H9 (cell line): ENCODE measurements around the gene ADGRB3. TPM values are rescaled to one million over a fixed set of nuclear protein-coding genes. Genes with fewer than 3 reads are reported as not detected.

Source experiments
- DNase-seq: peaks from one replicate; pipeline ENCODE4 v3.0.0-alpha.2; 2017
- H2AFZ ChIP-seq: one replicate; pipeline ENCODE4 v1.6.1; 2013; ENCODE audit warnings: mild to moderate bottlenecking, low read length, control low read depth, moderate library complexity
- H2AK5ac ChIP-seq: 2 replicates; pipeline ENCODE4 v1.6.1; 2013; ENCODE audit warnings: low read length, control low read depth, mixed read lengths; ENCODE audit not compliant: insufficient read length
- H2BK120ac ChIP-seq: one replicate; pipeline ENCODE4 v1.6.1; 2013; ENCODE audit warnings: low read depth, mild to moderate bottlenecking, low read length, control low read depth, inconsistent platforms; ENCODE audit not compliant: poor library complexity, severe bottlenecking
- H2BK12ac ChIP-seq: 2 replicates; pipeline ENCODE4 v1.6.1; 2013; ENCODE audit warnings: low read length, control low read depth, mixed read lengths, low read depth; ENCODE audit not compliant: insufficient read length
- H2BK15ac ChIP-seq: 2 replicates; pipeline ENCODE4 v1.6.1; 2013; ENCODE audit warnings: low read depth, low read length, control low read depth
- H2BK20ac ChIP-seq: one replicate; pipeline ENCODE4 v1.6.1; 2013; ENCODE audit warnings: low read depth, mild to moderate bottlenecking, low read length, control low read depth, inconsistent platforms; ENCODE audit not compliant: poor library complexity, severe bottlenecking
- H2BK5ac ChIP-seq: 2 replicates; pipeline ENCODE4 v1.6.1; 2013; ENCODE audit warnings: low read length, control low read depth, mixed read lengths; ENCODE audit not compliant: insufficient read length
- H3K14ac ChIP-seq: 2 replicates; pipeline ENCODE4 v1.6.1; 2013; ENCODE audit warnings: low read length, control low read depth; ENCODE audit not compliant: insufficient read depth
- H3K18ac ChIP-seq: 2 replicates; pipeline ENCODE4 v1.6.1; 2013; ENCODE audit warnings: low read depth, mild to moderate bottlenecking, mixed read lengths, low read length, control low read depth; ENCODE audit not compliant: insufficient read length
- H3K23ac ChIP-seq: 2 replicates; pipeline ENCODE4 v1.6.1; 2013; ENCODE audit warnings: low read length, control low read depth, mixed read lengths, low read depth; ENCODE audit not compliant: insufficient read length
- H3K23me2 ChIP-seq: 2 replicates; pipeline ENCODE4 v1.6.1; 2013; ENCODE audit warnings: low read depth, mild to moderate bottlenecking, mixed read lengths, low read length, control low read depth; ENCODE audit not compliant: insufficient read length, poor library complexity, severe bottlenecking
- H3K27ac ChIP-seq: 2 replicates; pipeline ENCODE4 v1.5.1; 2013; ENCODE audit warnings: low read length, control low read depth, mixed read lengths, low read depth; ENCODE audit not compliant: insufficient read length
- H3K27me3 ChIP-seq: 2 replicates; pipeline ENCODE4 v1.6.1; 2013; ENCODE audit warnings: low read length, control low read depth, inconsistent platforms; ENCODE audit not compliant: insufficient read depth
- H3K4ac ChIP-seq: 2 replicates; pipeline ENCODE4 v1.6.1; 2013; ENCODE audit warnings: low read depth, mild to moderate bottlenecking, control low read depth, inconsistent platforms, low read length, moderate library complexity
- H3K4me1 ChIP-seq: 2 replicates; pipeline ENCODE4 v1.6.1; 2013; ENCODE audit warnings: low read length, control low read depth, inconsistent platforms; ENCODE audit not compliant: insufficient read depth
- H3K4me2 ChIP-seq: 2 replicates; pipeline ENCODE4 v1.6.1; 2013; ENCODE audit warnings: low read length, control low read depth, mixed read lengths; ENCODE audit not compliant: insufficient read length, insufficient read depth
- H3K56ac ChIP-seq: 2 replicates; pipeline ENCODE4 v1.6.1; 2013; ENCODE audit warnings: low read depth, mild to moderate bottlenecking, mixed read lengths, low read length, control low read depth; ENCODE audit not compliant: insufficient read length
- H3K79me1 ChIP-seq: 2 replicates; pipeline ENCODE4 v1.6.1; 2013; ENCODE audit warnings: low read depth, mild to moderate bottlenecking, moderate library complexity, low read length, control low read depth, inconsistent platforms; ENCODE audit not compliant: insufficient read depth, poor library complexity, severe bottlenecking
- H3K79me2 ChIP-seq: 2 replicates; pipeline ENCODE4 v1.6.1; 2013; ENCODE audit warnings: low read length, control low read depth, inconsistent platforms; ENCODE audit not compliant: insufficient read depth
- H3K9ac ChIP-seq: 2 replicates; pipeline ENCODE4 v1.6.1; 2013; ENCODE audit warnings: low read length, control low read depth, mixed read lengths; ENCODE audit not compliant: insufficient read length; ENCODE audit errors: extremely low read depth
- H3K9me3 ChIP-seq: one replicate; pipeline ENCODE4 v1.6.1; 2013; ENCODE audit warnings: low read depth, low read length, inconsistent platforms; ENCODE audit not compliant: control insufficient read depth
- H3T11ph ChIP-seq: one replicate; pipeline ENCODE4 v1.6.1; 2013; ENCODE audit warnings: mild to moderate bottlenecking, low read length, control low read depth, inconsistent platforms
- H4K20me1 ChIP-seq: one replicate; pipeline ENCODE4 v1.6.1; 2013; ENCODE audit not compliant: control insufficient read depth, insufficient read length, insufficient read depth
- H4K5ac ChIP-seq: 2 replicates; pipeline ENCODE4 v1.6.1; 2013; ENCODE audit warnings: low read depth, mild to moderate bottlenecking, mixed read lengths, low read length, control low read depth; ENCODE audit not compliant: insufficient read length
- H4K8ac ChIP-seq: replicated peaks from 2 replicates; pipeline ENCODE4 v1.6.1; 2013; ENCODE audit warnings: low read length, control low read depth, mixed read lengths, low read depth; ENCODE audit not compliant: insufficient read length
- H4K91ac ChIP-seq: 2 replicates; pipeline ENCODE4 v1.6.1; 2013; ENCODE audit warnings: low read depth, mild to moderate bottlenecking, moderate library complexity, mixed read lengths, low read length, control low read depth; ENCODE audit not compliant: insufficient read length
- H3K27ac Mint-ChIP-seq, 3 experiments: 2 replicates in 2 of 3; 3 replicates in 1 of 3; pipeline ENCODE4 v1.8.0; 2020 to 2021; ENCODE audit warnings: mixed read lengths in 3 of 3, mild to moderate bottlenecking in 1 of 3, moderate library complexity in 1 of 3
- H3K27me3 Mint-ChIP-seq: 2 replicates; pipeline ENCODE4 v1.8.0; 2021; ENCODE audit warnings: low read depth, mild to moderate bottlenecking, moderate library complexity, mixed read lengths
- H3K36me3 Mint-ChIP-seq, 3 experiments: 2 replicates in 2 of 3; 3 replicates in 1 of 3; pipeline ENCODE4 v1.8.0; 2020 to 2021; ENCODE audit warnings: low read depth in 3 of 3, mixed read lengths in 3 of 3; ENCODE audit not compliant: insufficient read depth in 1 of 3
- H3K4me1 Mint-ChIP-seq, 2 experiments: 2 replicates each; pipeline ENCODE4 v1.8.0; 2020; ENCODE audit warnings: mixed read lengths in 2 of 2
- H3K4me3 Mint-ChIP-seq, 2 experiments: 2 replicates in 1 of 2; 3 replicates in 1 of 2; pipeline ENCODE4 v1.8.0; 2020 to 2021; ENCODE audit warnings: mild to moderate bottlenecking in 2 of 2, mixed read lengths in 2 of 2, moderate library complexity in 1 of 2
- H3K9me3 Mint-ChIP-seq, 2 experiments: 2 replicates in 1 of 2; 3 replicates in 1 of 2; pipeline ENCODE4 v1.8.0; 2020; ENCODE audit warnings: mild to moderate bottlenecking in 2 of 2, mixed read lengths in 2 of 2, moderate library complexity in 1 of 2
- WGBS: extraction: QIAGEN DNeasy Blood & Tissue Kit; methylation state at CpG from one replicate; pipeline ENCODE4 v1.1.7; 2013; ENCODE audit warnings: missing lambda C conversion rate, low lambda C conversion rate, mixed read lengths; ENCODE audit not compliant: insufficient read length; ENCODE audit errors: extremely low coverage; 5-methylcytosine and 5-hydroxymethylcytosine counted together
- total RNA-seq: library from RNA; stranded (reverse); gene quantifications from 2 replicates; pipeline ENCODE4 v1.2.1, GENCODE V29; 2021
- TF ChIP-seq, protein P1 (sequence below): fragments of 200-600 bp; sonication (generic); conservative IDR thresholded peaks from 3 replicates; pipeline ENCODE4 v1.8.0; 2021; ENCODE audit warnings: antibody characterized with exemption, mild to moderate bottlenecking

The ADGRB3 gene
- total RNA-seq, 1 experiment from 2014 or later: 0.37 TPM

GRCh38 chr6:69338431-69339162 is 703.5 kb downstream of the ADGRB3 start:
- no peaks in the 10 kb centered on the region for H3K23me2 ChIP-seq
- no peak overlapping the region for H2BK120ac ChIP-seq
- no peak overlapping the region for H3K56ac ChIP-seq
- Mint-ChIP-seq H3K27me3 (no peaks in the 10 kb centered on the region), H3K4me1 (no peaks in the 10 kb centered on the region), H3K27ac (no peak overlapping the region), H3K4me3 (no peak overlapping the region), H3K9me3 (no peaks in the 10 kb centered on the region), H3K36me3 (no peaks in the 10 kb centered on the region)
- H3K4ac ChIP-seq: no peak overlapping the region
- no peak overlapping the region for H3T11ph ChIP-seq
- no peak overlapping the region for H3K18ac ChIP-seq
- H3K4me1 ChIP-seq: no peaks in the 10 kb centered on the region
- no peaks in the 10 kb centered on the region for H3K79me1 ChIP-seq
- H2AK5ac ChIP-seq: no peak overlapping the region
- H4K5ac ChIP-seq: no peak overlapping the region
- no peak overlapping the region for H2AFZ ChIP-seq
- H3K79me2 ChIP-seq: no peaks in the 10 kb centered on the region
- no peak overlapping the region for H2BK20ac ChIP-seq
- H3K9me3 ChIP-seq: no peaks in the 10 kb centered on the region
- H3K27me3 ChIP-seq: no peaks in the 10 kb centered on the region
- H2BK15ac ChIP-seq: no peak overlapping the region
- DNase-seq: no peak
- no peak overlapping the region for H3K23ac ChIP-seq
- no peak overlapping the region for H3K4me2 ChIP-seq
- TF ChIP-seq, protein P1, sequence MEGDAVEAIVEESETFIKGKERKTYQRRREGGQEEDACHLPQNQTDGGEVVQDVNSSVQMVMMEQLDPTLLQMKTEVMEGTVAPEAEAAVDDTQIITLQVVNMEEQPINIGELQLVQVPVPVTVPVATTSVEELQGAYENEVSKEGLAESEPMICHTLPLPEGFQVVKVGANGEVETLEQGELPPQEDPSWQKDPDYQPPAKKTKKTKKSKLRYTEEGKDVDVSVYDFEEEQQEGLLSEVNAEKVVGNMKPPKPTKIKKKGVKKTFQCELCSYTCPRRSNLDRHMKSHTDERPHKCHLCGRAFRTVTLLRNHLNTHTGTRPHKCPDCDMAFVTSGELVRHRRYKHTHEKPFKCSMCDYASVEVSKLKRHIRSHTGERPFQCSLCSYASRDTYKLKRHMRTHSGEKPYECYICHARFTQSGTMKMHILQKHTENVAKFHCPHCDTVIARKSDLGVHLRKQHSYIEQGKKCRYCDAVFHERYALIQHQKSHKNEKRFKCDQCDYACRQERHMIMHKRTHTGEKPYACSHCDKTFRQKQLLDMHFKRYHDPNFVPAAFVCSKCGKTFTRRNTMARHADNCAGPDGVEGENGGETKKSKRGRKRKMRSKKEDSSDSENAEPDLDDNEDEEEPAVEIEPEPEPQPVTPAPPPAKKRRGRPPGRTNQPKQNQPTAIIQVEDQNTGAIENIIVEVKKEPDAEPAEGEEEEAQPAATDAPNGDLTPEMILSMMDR: no peak
- WGBS: no CpG with 5 or more reads among the region's 5 CpGs
- H4K8ac ChIP-seq: no peak overlapping the region
- H4K91ac ChIP-seq: no peak overlapping the region
- no peak overlapping the region for H3K14ac ChIP-seq
- no peak overlapping the region for H3K27ac ChIP-seq
- H2BK12ac ChIP-seq: no peak overlapping the region
- no peaks in the 10 kb centered on the region for H4K20me1 ChIP-seq
- H2BK5ac ChIP-seq: no peak overlapping the region
- no peak overlapping the region for H3K9ac ChIP-seq
